ENCODE results near the gene FUT2. TPM values are rescaled to one million over a fixed set of nuclear protein-coding genes. Genes with fewer than 3 reads are reported as not detected.
"Not testable (repeated sequence)": the region's sequence is repeated elsewhere in the genome, so short reads cannot be mapped to it uniquely, and the experiment has no call there.

Gene FUT2
- total and polyA plus RNA-seq, 5 donors from 2014 or later = 0.10 to 0.67 TPM; not detected in 3

GRCh38 chr19:48680006-48680405, 15.8 kb upstream of the FUT2 start:
- H3K36me3 ChIP-seq (ENCODE audit: control insufficient read depth, insufficient read depth, low read length); H3K27ac Mint-ChIP-seq; H3K4me3 ChIP-seq (ENCODE audit: low read depth, low read length); H3K27me3 ChIP-seq (ENCODE audit: control insufficient read depth, insufficient read depth, low read length); H3K4me1 ChIP-seq (ENCODE audit: control insufficient read depth, insufficient read depth, low read length, poor library complexity, severe bottlenecking); ATAC-seq (ENCODE audit: low read depth in 2 of 2); H3K9me3 ChIP-seq (ENCODE audit: control insufficient read depth in 2 of 2, low read length in 2 of 2); H3K27ac ChIP-seq (ENCODE audit: insufficient read depth, low read length, poor library complexity, severe bottlenecking); DNase-seq; H3K36me3 Mint-ChIP-seq; H3K9me3 Mint-ChIP-seq; H3K4me1 Mint-ChIP-seq; H3K27me3 Mint-ChIP-seq; H3K4me3 Mint-ChIP-seq: not testable (repeated sequence)

GRCh38 chr19:48680436-48681126, 15.2 kb upstream of the FUT2 start:
- no peaks in the 10 kb centered on the region for H3K4me1 Mint-ChIP-seq
- ATAC-seq (ENCODE audit: low read depth in 2 of 2) = no peak
- H3K27ac Mint-ChIP-seq = no peak overlapping the region
- H3K36me3 Mint-ChIP-seq = no peaks in the 10 kb centered on the region
- H3K4me3 Mint-ChIP-seq = no peak overlapping the region
- Histone ChIP-seq H3K27ac (ENCODE audit: insufficient read depth, low read length, poor library complexity, severe bottlenecking) (no peak overlapping the region), H3K9me3 (ENCODE audit: control insufficient read depth in 2 of 2, low read length in 2 of 2) (no peaks in the 10 kb centered on the region), H3K27me3 (ENCODE audit: control insufficient read depth, insufficient read depth, low read length) (no peaks in the 10 kb centered on the region), H3K4me3 (ENCODE audit: low read depth, low read length) (no peak overlapping the region), H3K36me3 (ENCODE audit: control insufficient read depth, insufficient read depth, low read length) (no peaks in the 10 kb centered on the region), H3K4me1 (ENCODE audit: control insufficient read depth, insufficient read depth, low read length, poor library complexity, severe bottlenecking) (peaks cover 2% of the 10 kb centered on the region)
- peaks cover 4% of the 10 kb centered on the region for H3K27me3 Mint-ChIP-seq
- DNase-seq = no peak
- H3K9me3 Mint-ChIP-seq = no peaks in the 10 kb centered on the region

GRCh38 chr19:48681127-48681470, 14.7 kb upstream of the FUT2 start:
- no peak overlapping the region for H3K27ac Mint-ChIP-seq
- H3K27ac ChIP-seq (ENCODE audit: insufficient read depth, low read length, poor library complexity, severe bottlenecking) = no peak overlapping the region
- no peaks in the 10 kb centered on the region for H3K9me3 ChIP-seq (ENCODE audit: control insufficient read depth in 2 of 2, low read length in 2 of 2)
- H3K4me3 ChIP-seq (ENCODE audit: low read depth, low read length) = no peak overlapping the region
- ATAC-seq (ENCODE audit: low read depth in 2 of 2) = no peak
- no peaks in the 10 kb centered on the region for H3K4me1 ChIP-seq (ENCODE audit: control insufficient read depth, insufficient read depth, low read length, poor library complexity, severe bottlenecking)
- no peak for DNase-seq
- H3K9me3 Mint-ChIP-seq = no peaks in the 10 kb centered on the region
- no peaks in the 10 kb centered on the region for H3K4me1 Mint-ChIP-seq
- no peaks in the 10 kb centered on the region for H3K36me3 Mint-ChIP-seq
- H3K4me3 Mint-ChIP-seq = no peak overlapping the region
- H3K27me3 ChIP-seq (ENCODE audit: control insufficient read depth, insufficient read depth, low read length) = no peaks in the 10 kb centered on the region
- peaks cover 4% of the 10 kb centered on the region for H3K27me3 Mint-ChIP-seq
- no peaks in the 10 kb centered on the region for H3K36me3 ChIP-seq (ENCODE audit: control insufficient read depth, insufficient read depth, low read length)

- Histone ChIP-seq H3K36me3 (ENCODE audit: control insufficient read depth, insufficient read depth, low read length) (no peaks in the 10 kb centered on the region), H3K27me3 (ENCODE audit: control insufficient read depth, insufficient read depth, low read length) (no peaks in the 10 kb centered on the region), H3K27ac (ENCODE audit: insufficient read depth, low read length, poor library complexity, severe bottlenecking) (no peak overlapping the region), H3K4me3 (ENCODE audit: low read depth, low read length) (no peak overlapping the region), H3K4me1 (ENCODE audit: control insufficient read depth, insufficient read depth, low read length, poor library complexity, severe bottlenecking) (no peaks in the 10 kb centered on the region), H3K9me3 (ENCODE audit: control insufficient read depth in 2 of 2, low read length in 2 of 2) (no peaks in the 10 kb centered on the region)
- DNase-seq (peak in 1 of 3 donors; percentile 22), ATAC-seq (ENCODE audit: low read depth in 2 of 2) (no peak)
- no peaks in the 10 kb centered on the region for H3K4me1 Mint-ChIP-seq
- H3K9me3 Mint-ChIP-seq = no peaks in the 10 kb centered on the region
- no peaks in the 10 kb centered on the region for H3K36me3 Mint-ChIP-seq
- H3K27me3 Mint-ChIP-seq = peaks cover 4% of the 10 kb centered on the region
- no peak overlapping the region for H3K4me3 Mint-ChIP-seq
- no peak overlapping the region for H3K27ac Mint-ChIP-seq
These were observed 12.4 kb upstream of the FUT2 start for GRCh38 chr19:48683349-48683748.

GRCh38 chr19:48685583-48685982, 10.2 kb upstream of the FUT2 start:
- Histone ChIP-seq H3K4me1 (ENCODE audit: control insufficient read depth, insufficient read depth, low read length, poor library complexity, severe bottlenecking) (no peaks in the 10 kb centered on the region), H3K4me3 (ENCODE audit: low read depth, low read length) (no peak overlapping the region), H3K9me3 (ENCODE audit: control insufficient read depth in 2 of 2, low read length in 2 of 2) (no peaks in the 10 kb centered on the region), H3K27ac (ENCODE audit: insufficient read depth, low read length, poor library complexity, severe bottlenecking) (no peak overlapping the region), H3K27me3 (ENCODE audit: control insufficient read depth, insufficient read depth, low read length) (no peaks in the 10 kb centered on the region), H3K36me3 (ENCODE audit: control insufficient read depth, insufficient read depth, low read length) (no peaks in the 10 kb centered on the region)
- DNase-seq (no peak), ATAC-seq (ENCODE audit: low read depth in 2 of 2) (no peak)
- H3K36me3 Mint-ChIP-seq = no peaks in the 10 kb centered on the region
- H3K27ac Mint-ChIP-seq = no peak overlapping the region
- peaks cover 4% of the 10 kb centered on the region for H3K27me3 Mint-ChIP-seq
- H3K9me3 Mint-ChIP-seq = no peaks in the 10 kb centered on the region
- no peak overlapping the region for H3K4me3 Mint-ChIP-seq
- H3K4me1 Mint-ChIP-seq = no peaks in the 10 kb centered on the region

- ATAC-seq (ENCODE audit: low read depth in 2 of 2) (no peak), DNase-seq (no peak)
- H3K4me3 ChIP-seq (ENCODE audit: low read depth, low read length) = no peak overlapping the region
- H3K27ac ChIP-seq (ENCODE audit: insufficient read depth, low read length, poor library complexity, severe bottlenecking) = no peak overlapping the region
- H3K27me3 ChIP-seq (ENCODE audit: control insufficient read depth, insufficient read depth, low read length) = no peaks in the 10 kb centered on the region
- Mint-ChIP-seq H3K27ac (no peak overlapping the region), H3K36me3 (no peaks in the 10 kb centered on the region), H3K9me3 (no peaks in the 10 kb centered on the region), H3K27me3 (peaks cover 4% of the 10 kb centered on the region), H3K4me3 (no peak overlapping the region), H3K4me1 (no peaks in the 10 kb centered on the region)
- H3K36me3 ChIP-seq (ENCODE audit: control insufficient read depth, insufficient read depth, low read length) = no peaks in the 10 kb centered on the region
- H3K4me1 ChIP-seq (ENCODE audit: control insufficient read depth, insufficient read depth, low read length, poor library complexity, severe bottlenecking) = no peaks in the 10 kb centered on the region
- H3K9me3 ChIP-seq (ENCODE audit: control insufficient read depth in 2 of 2, low read length in 2 of 2) = no peaks in the 10 kb centered on the region
These were observed 9.7 kb upstream of the FUT2 start for GRCh38 chr19:48686088-48686487.

GRCh38 chr19:48686637-48687036, 9.1 kb upstream of the FUT2 start:
- not testable (repeated sequence) for H3K4me3 Mint-ChIP-seq; H3K27ac Mint-ChIP-seq; H3K4me1 Mint-ChIP-seq; H3K27me3 Mint-ChIP-seq; DNase-seq; H3K9me3 ChIP-seq (ENCODE audit: control insufficient read depth in 2 of 2, low read length in 2 of 2); H3K4me3 ChIP-seq (ENCODE audit: low read depth, low read length); H3K27ac ChIP-seq (ENCODE audit: insufficient read depth, low read length, poor library complexity, severe bottlenecking); H3K27me3 ChIP-seq (ENCODE audit: control insufficient read depth, insufficient read depth, low read length); H3K9me3 Mint-ChIP-seq; H3K36me3 ChIP-seq (ENCODE audit: control insufficient read depth, insufficient read depth, low read length); ATAC-seq (ENCODE audit: low read depth in 2 of 2); H3K36me3 Mint-ChIP-seq; H3K4me1 ChIP-seq (ENCODE audit: control insufficient read depth, insufficient read depth, low read length, poor library complexity, severe bottlenecking)

- H3K27ac ChIP-seq (ENCODE audit: insufficient read depth, low read length, poor library complexity, severe bottlenecking) = no peak overlapping the region
- ATAC-seq (ENCODE audit: low read depth in 2 of 2) = no peak
- Mint-ChIP-seq H3K27ac (no peak overlapping the region), H3K36me3 (no peaks in the 10 kb centered on the region), H3K9me3 (no peaks in the 10 kb centered on the region), H3K4me1 (no peaks in the 10 kb centered on the region), H3K4me3 (no peak overlapping the region), H3K27me3 (peaks cover 4% of the 10 kb centered on the region)
- no peak for DNase-seq
- no peaks in the 10 kb centered on the region for H3K27me3 ChIP-seq (ENCODE audit: control insufficient read depth, insufficient read depth, low read length)
- H3K4me3 ChIP-seq (ENCODE audit: low read depth, low read length) = no peak overlapping the region
- H3K36me3 ChIP-seq (ENCODE audit: control insufficient read depth, insufficient read depth, low read length) = no peaks in the 10 kb centered on the region
- no peaks in the 10 kb centered on the region for H3K4me1 ChIP-seq (ENCODE audit: control insufficient read depth, insufficient read depth, low read length, poor library complexity, severe bottlenecking)
- H3K9me3 ChIP-seq (ENCODE audit: control insufficient read depth in 2 of 2, low read length in 2 of 2) = no peaks in the 10 kb centered on the region
These were observed 8.0 kb upstream of the FUT2 start for GRCh38 chr19:48687776-48688175.
